H9 (cell line): ENCODE data around the gene AWAT2. TPM values are rescaled to one million over a fixed set of nuclear protein-coding genes. Genes with fewer than 3 reads are reported as not detected.

Source experiments
- DNase-seq: peaks from one replicate; pipeline ENCODE4 v3.0.0-alpha.2; 2017
- H2AFZ ChIP-seq: one replicate; pipeline ENCODE4 v1.6.1; 2013; ENCODE audit warnings: mild to moderate bottlenecking, low read length, control low read depth, moderate library complexity
- H2AK5ac ChIP-seq: 2 replicates; pipeline ENCODE4 v1.6.1; 2013; ENCODE audit warnings: low read length, control low read depth, mixed read lengths; ENCODE audit not compliant: insufficient read length
- H2BK120ac ChIP-seq: one replicate; pipeline ENCODE4 v1.6.1; 2013; ENCODE audit warnings: low read depth, mild to moderate bottlenecking, low read length, control low read depth, inconsistent platforms; ENCODE audit not compliant: poor library complexity, severe bottlenecking
- H2BK12ac ChIP-seq: 2 replicates; pipeline ENCODE4 v1.6.1; 2013; ENCODE audit warnings: low read length, control low read depth, mixed read lengths, low read depth; ENCODE audit not compliant: insufficient read length
- H2BK15ac ChIP-seq: 2 replicates; pipeline ENCODE4 v1.6.1; 2013; ENCODE audit warnings: low read depth, low read length, control low read depth
- H2BK20ac ChIP-seq: one replicate; pipeline ENCODE4 v1.6.1; 2013; ENCODE audit warnings: low read depth, mild to moderate bottlenecking, low read length, control low read depth, inconsistent platforms; ENCODE audit not compliant: poor library complexity, severe bottlenecking
- H2BK5ac ChIP-seq: 2 replicates; pipeline ENCODE4 v1.6.1; 2013; ENCODE audit warnings: low read length, control low read depth, mixed read lengths; ENCODE audit not compliant: insufficient read length
- H3K14ac ChIP-seq: 2 replicates; pipeline ENCODE4 v1.6.1; 2013; ENCODE audit warnings: low read length, control low read depth; ENCODE audit not compliant: insufficient read depth
- H3K18ac ChIP-seq: 2 replicates; pipeline ENCODE4 v1.6.1; 2013; ENCODE audit warnings: low read depth, mild to moderate bottlenecking, mixed read lengths, low read length, control low read depth; ENCODE audit not compliant: insufficient read length
- H3K23ac ChIP-seq: 2 replicates; pipeline ENCODE4 v1.6.1; 2013; ENCODE audit warnings: low read length, control low read depth, mixed read lengths, low read depth; ENCODE audit not compliant: insufficient read length
- H3K23me2 ChIP-seq: 2 replicates; pipeline ENCODE4 v1.6.1; 2013; ENCODE audit warnings: low read depth, mild to moderate bottlenecking, mixed read lengths, low read length, control low read depth; ENCODE audit not compliant: insufficient read length, poor library complexity, severe bottlenecking
- H3K27ac ChIP-seq: 2 replicates; pipeline ENCODE4 v1.5.1; 2013; ENCODE audit warnings: low read length, control low read depth, mixed read lengths, low read depth; ENCODE audit not compliant: insufficient read length
- H3K27me3 ChIP-seq: 2 replicates; pipeline ENCODE4 v1.6.1; 2013; ENCODE audit warnings: low read length, control low read depth, inconsistent platforms; ENCODE audit not compliant: insufficient read depth
- H3K4ac ChIP-seq: 2 replicates; pipeline ENCODE4 v1.6.1; 2013; ENCODE audit warnings: low read depth, mild to moderate bottlenecking, control low read depth, inconsistent platforms, low read length, moderate library complexity
- H3K4me1 ChIP-seq: 2 replicates; pipeline ENCODE4 v1.6.1; 2013; ENCODE audit warnings: low read length, control low read depth, inconsistent platforms; ENCODE audit not compliant: insufficient read depth
- H3K4me2 ChIP-seq: 2 replicates; pipeline ENCODE4 v1.6.1; 2013; ENCODE audit warnings: low read length, control low read depth, mixed read lengths; ENCODE audit not compliant: insufficient read length, insufficient read depth
- H3K56ac ChIP-seq: 2 replicates; pipeline ENCODE4 v1.6.1; 2013; ENCODE audit warnings: low read depth, mild to moderate bottlenecking, mixed read lengths, low read length, control low read depth; ENCODE audit not compliant: insufficient read length
- H3K79me1 ChIP-seq: 2 replicates; pipeline ENCODE4 v1.6.1; 2013; ENCODE audit warnings: low read depth, mild to moderate bottlenecking, moderate library complexity, low read length, control low read depth, inconsistent platforms; ENCODE audit not compliant: insufficient read depth, poor library complexity, severe bottlenecking
- H3K79me2 ChIP-seq: 2 replicates; pipeline ENCODE4 v1.6.1; 2013; ENCODE audit warnings: low read length, control low read depth, inconsistent platforms; ENCODE audit not compliant: insufficient read depth
- H3K9ac ChIP-seq: 2 replicates; pipeline ENCODE4 v1.6.1; 2013; ENCODE audit warnings: low read length, control low read depth, mixed read lengths; ENCODE audit not compliant: insufficient read length; ENCODE audit errors: extremely low read depth
- H3K9me3 ChIP-seq: one replicate; pipeline ENCODE4 v1.6.1; 2013; ENCODE audit warnings: low read depth, low read length, inconsistent platforms; ENCODE audit not compliant: control insufficient read depth
- H3T11ph ChIP-seq: one replicate; pipeline ENCODE4 v1.6.1; 2013; ENCODE audit warnings: mild to moderate bottlenecking, low read length, control low read depth, inconsistent platforms
- H4K20me1 ChIP-seq: one replicate; pipeline ENCODE4 v1.6.1; 2013; ENCODE audit not compliant: control insufficient read depth, insufficient read length, insufficient read depth
- H4K5ac ChIP-seq: 2 replicates; pipeline ENCODE4 v1.6.1; 2013; ENCODE audit warnings: low read depth, mild to moderate bottlenecking, mixed read lengths, low read length, control low read depth; ENCODE audit not compliant: insufficient read length
- H4K8ac ChIP-seq: replicated peaks from 2 replicates; pipeline ENCODE4 v1.6.1; 2013; ENCODE audit warnings: low read length, control low read depth, mixed read lengths, low read depth; ENCODE audit not compliant: insufficient read length
- H4K91ac ChIP-seq: 2 replicates; pipeline ENCODE4 v1.6.1; 2013; ENCODE audit warnings: low read depth, mild to moderate bottlenecking, moderate library complexity, mixed read lengths, low read length, control low read depth; ENCODE audit not compliant: insufficient read length
- H3K27ac Mint-ChIP-seq, 3 experiments: 2 replicates in 2 of 3; 3 replicates in 1 of 3; pipeline ENCODE4 v1.8.0; 2020 to 2021; ENCODE audit warnings: mixed read lengths in 3 of 3, mild to moderate bottlenecking in 1 of 3, moderate library complexity in 1 of 3
- H3K27me3 Mint-ChIP-seq: 2 replicates; pipeline ENCODE4 v1.8.0; 2021; ENCODE audit warnings: low read depth, mild to moderate bottlenecking, moderate library complexity, mixed read lengths
- H3K36me3 Mint-ChIP-seq, 3 experiments: 2 replicates in 2 of 3; 3 replicates in 1 of 3; pipeline ENCODE4 v1.8.0; 2020 to 2021; ENCODE audit warnings: low read depth in 3 of 3, mixed read lengths in 3 of 3; ENCODE audit not compliant: insufficient read depth in 1 of 3
- H3K4me1 Mint-ChIP-seq, 2 experiments: 2 replicates each; pipeline ENCODE4 v1.8.0; 2020; ENCODE audit warnings: mixed read lengths in 2 of 2
- H3K4me3 Mint-ChIP-seq, 2 experiments: 2 replicates in 1 of 2; 3 replicates in 1 of 2; pipeline ENCODE4 v1.8.0; 2020 to 2021; ENCODE audit warnings: mild to moderate bottlenecking in 2 of 2, mixed read lengths in 2 of 2, moderate library complexity in 1 of 2
- H3K9me3 Mint-ChIP-seq, 2 experiments: 2 replicates in 1 of 2; 3 replicates in 1 of 2; pipeline ENCODE4 v1.8.0; 2020; ENCODE audit warnings: mild to moderate bottlenecking in 2 of 2, mixed read lengths in 2 of 2, moderate library complexity in 1 of 2
- WGBS: extraction: QIAGEN DNeasy Blood & Tissue Kit; methylation state at CpG from one replicate; pipeline ENCODE4 v1.1.7; 2013; ENCODE audit warnings: missing lambda C conversion rate, low lambda C conversion rate, mixed read lengths; ENCODE audit not compliant: insufficient read length; ENCODE audit errors: extremely low coverage; 5-methylcytosine and 5-hydroxymethylcytosine counted together
- total RNA-seq: library from RNA; stranded (reverse); gene quantifications from 2 replicates; pipeline ENCODE4 v1.2.1, GENCODE V29; 2021
- TF ChIP-seq, protein P1 (sequence below): fragments of 200-600 bp; sonication (generic); conservative IDR thresholded peaks from 3 replicates; pipeline ENCODE4 v1.8.0; 2021; ENCODE audit warnings: antibody characterized with exemption, mild to moderate bottlenecking

AWAT2 gene
- total RNA-seq, 1 experiment from 2014 or later: not detected

DNA sequence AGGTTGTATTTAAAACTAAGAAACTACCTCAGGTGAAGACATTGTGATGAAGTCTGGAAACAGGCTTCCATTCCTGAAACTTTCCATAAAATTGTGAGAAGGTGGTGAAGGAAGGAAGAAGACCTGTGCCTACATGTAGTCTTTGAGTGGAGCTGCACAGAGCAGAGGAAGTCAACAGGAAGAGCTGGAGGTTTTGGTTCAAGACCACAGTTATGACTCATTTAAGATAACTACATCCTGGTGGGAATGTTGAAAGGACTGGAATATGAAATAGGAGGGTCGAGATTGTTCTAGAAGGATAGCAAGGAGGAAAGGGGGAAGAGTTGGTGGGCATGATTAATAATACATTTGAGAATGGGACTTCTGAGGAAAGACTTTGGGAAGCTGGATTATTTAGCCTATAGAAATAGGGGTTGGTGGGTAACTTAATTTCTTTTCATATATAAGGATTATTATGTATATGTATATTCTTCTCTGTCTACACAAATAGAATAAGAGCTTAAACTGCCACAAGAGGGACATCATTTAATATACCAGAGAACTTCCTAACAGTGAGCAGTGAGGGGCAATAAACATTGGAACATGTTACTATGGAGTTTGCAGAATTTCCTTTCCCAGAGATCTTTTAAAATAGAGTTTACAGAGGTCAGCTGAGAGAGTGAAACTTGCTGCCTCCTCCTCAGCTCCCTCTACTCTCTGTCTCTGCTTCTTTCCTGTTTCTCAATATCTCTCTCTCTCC, 23.5 kb downstream of the AWAT2 start:
- no peak overlapping the region for H4K91ac ChIP-seq
- H2BK15ac ChIP-seq: no peak overlapping the region
- no peak overlapping the region for H3T11ph ChIP-seq
- H2AFZ ChIP-seq: no peak overlapping the region
- no peak overlapping the region for H3K18ac ChIP-seq
- peaks cover 61 to 65% of the 10 kb centered on the region in 2 experiments for H3K9me3 Mint-ChIP-seq
- H2BK120ac ChIP-seq: no peak overlapping the region
- TF ChIP-seq, protein P1, sequence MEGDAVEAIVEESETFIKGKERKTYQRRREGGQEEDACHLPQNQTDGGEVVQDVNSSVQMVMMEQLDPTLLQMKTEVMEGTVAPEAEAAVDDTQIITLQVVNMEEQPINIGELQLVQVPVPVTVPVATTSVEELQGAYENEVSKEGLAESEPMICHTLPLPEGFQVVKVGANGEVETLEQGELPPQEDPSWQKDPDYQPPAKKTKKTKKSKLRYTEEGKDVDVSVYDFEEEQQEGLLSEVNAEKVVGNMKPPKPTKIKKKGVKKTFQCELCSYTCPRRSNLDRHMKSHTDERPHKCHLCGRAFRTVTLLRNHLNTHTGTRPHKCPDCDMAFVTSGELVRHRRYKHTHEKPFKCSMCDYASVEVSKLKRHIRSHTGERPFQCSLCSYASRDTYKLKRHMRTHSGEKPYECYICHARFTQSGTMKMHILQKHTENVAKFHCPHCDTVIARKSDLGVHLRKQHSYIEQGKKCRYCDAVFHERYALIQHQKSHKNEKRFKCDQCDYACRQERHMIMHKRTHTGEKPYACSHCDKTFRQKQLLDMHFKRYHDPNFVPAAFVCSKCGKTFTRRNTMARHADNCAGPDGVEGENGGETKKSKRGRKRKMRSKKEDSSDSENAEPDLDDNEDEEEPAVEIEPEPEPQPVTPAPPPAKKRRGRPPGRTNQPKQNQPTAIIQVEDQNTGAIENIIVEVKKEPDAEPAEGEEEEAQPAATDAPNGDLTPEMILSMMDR: no peak
- no peak overlapping the region for H3K4ac ChIP-seq
- no peak overlapping the region for H3K27ac ChIP-seq
- no peak overlapping the region for H3K27ac Mint-ChIP-seq
- peaks cover 3 to 12% of the 10 kb centered on the region in 2 experiments for H3K4me1 Mint-ChIP-seq
- no peak overlapping the region for H3K56ac ChIP-seq
- no peak overlapping the region for H3K4me2 ChIP-seq
- H3K23ac ChIP-seq: no peak overlapping the region
- H3K14ac ChIP-seq: no peak overlapping the region
- H3K9ac ChIP-seq: no peak overlapping the region
- no peak overlapping the region for H3K4me3 Mint-ChIP-seq
- peaks cover 26% of the 10 kb centered on the region for H3K9me3 ChIP-seq
- H2BK12ac ChIP-seq: no peak overlapping the region
- no peaks in the 10 kb centered on the region for H3K79me2 ChIP-seq
- H3K27me3 Mint-ChIP-seq: peaks cover 1% of the 10 kb centered on the region; the same call in 1 of the 2 replicates
- no peak overlapping the region for H2BK5ac ChIP-seq
- H3K4me1 ChIP-seq: no peaks in the 10 kb centered on the region
- DNase-seq: no peak
- no peaks in the 10 kb centered on the region for H3K23me2 ChIP-seq
- no peaks in the 10 kb centered on the region for H4K20me1 ChIP-seq
- H4K5ac ChIP-seq: no peak overlapping the region
- H3K36me3 Mint-ChIP-seq: peaks cover 0 to 10% (median 2%) of the 10 kb centered on the region in 3 experiments; a peak in 1 of 7 replicates
- H3K79me1 ChIP-seq: no peaks in the 10 kb centered on the region
- no peak overlapping the region for H2BK20ac ChIP-seq
- no peak overlapping the region for H2AK5ac ChIP-seq
- no CpG with 5 or more reads among the region's 1 CpG for WGBS
- H4K8ac ChIP-seq: no peak overlapping the region
- H3K27me3 ChIP-seq: no peaks in the 10 kb centered on the region
